HUES64 (cell line): ENCODE results near the gene GRM1.

Experiments used
- H3K27ac ChIP-seq: 2 replicates; pipeline ENCODE4 v1.7.0; 2013; ENCODE audit warnings: low read depth, low read length, inconsistent platforms
- H3K27me3 ChIP-seq: 2 replicates; pipeline ENCODE4 v1.6.1; 2013; ENCODE audit warnings: mild to moderate bottlenecking, low read length; ENCODE audit not compliant: insufficient read depth
- H3K36me3 ChIP-seq: 2 replicates; pipeline ENCODE4 v1.6.1; 2013; ENCODE audit warnings: mild to moderate bottlenecking, low read length; ENCODE audit not compliant: insufficient read depth
- H3K4me1 ChIP-seq: 2 replicates; pipeline ENCODE4 v1.6.1; 2013; ENCODE audit warnings: mild to moderate bottlenecking, low read length, moderate library complexity; ENCODE audit not compliant: insufficient read depth
- H3K4me3 ChIP-seq: 2 replicates; pipeline ENCODE4 v1.5.1; 2013; ENCODE audit warnings: mild to moderate bottlenecking, low read length, moderate library complexity
- H3K9ac ChIP-seq: 2 replicates; pipeline ENCODE4 v1.6.1; 2013; ENCODE audit warnings: mild to moderate bottlenecking, low read depth, low read length
- H3K9me3 ChIP-seq: 2 replicates; pipeline ENCODE4 v1.6.1; 2013; ENCODE audit warnings: low read depth, low read length; ENCODE audit not compliant: insufficient read depth
- WGBS: fragments of 150-250, 120-280 bp; methylation state at CpG from one replicate; pipeline ENCODE4 v1.1.7; 2013; ENCODE audit warnings: missing lambda C conversion rate; 5-methylcytosine and 5-hydroxymethylcytosine counted together

Gene GRM1

GRCh38 chr6:146194434-146194833 is 165.6 kb downstream of the GRM1 start:
- Histone ChIP-seq H3K36me3 (no peaks in the 10 kb centered on the region), H3K4me1 (no peaks in the 10 kb centered on the region), H3K9ac (no peak overlapping the region), H3K9me3 (no peaks in the 10 kb centered on the region), H3K27ac (no peak overlapping the region), H3K27me3 (no peaks in the 10 kb centered on the region), H3K4me3 (no peak overlapping the region)
- 91% methylated on average over 4 of the region's 4 CpGs for WGBS

- H3K27ac ChIP-seq, result no peak overlapping the region
- H3K9ac ChIP-seq, result no peak overlapping the region
- WGBS, result 88% methylated on average over 2 of the region's 2 CpGs
- H3K4me1 ChIP-seq, result no peaks in the 10 kb centered on the region
- H3K4me3 ChIP-seq, result no peak overlapping the region
- no peaks in the 10 kb centered on the region for H3K9me3 ChIP-seq
- no peaks in the 10 kb centered on the region for H3K36me3 ChIP-seq
- no peaks in the 10 kb centered on the region for H3K27me3 ChIP-seq
Measured at GRCh38 chr6:146200176-146200575, 171.3 kb downstream of the GRM1 start.

GRCh38 chr6:146202570-146202969 is 173.7 kb downstream of the GRM1 start:
- 94% methylated on average over 9 of the region's 9 CpGs for WGBS
- H3K9ac ChIP-seq, result no peak overlapping the region
- H3K27ac ChIP-seq, result no peak overlapping the region
- no peaks in the 10 kb centered on the region for H3K27me3 ChIP-seq
- H3K4me3 ChIP-seq, result no peak overlapping the region
- H3K4me1 ChIP-seq, result no peaks in the 10 kb centered on the region
- no peaks in the 10 kb centered on the region for H3K9me3 ChIP-seq
- H3K36me3 ChIP-seq, result no peaks in the 10 kb centered on the region

GRCh38 chr6:146209942-146210341 is 181.1 kb downstream of the GRM1 start:
- no peaks in the 10 kb centered on the region for H3K27me3 ChIP-seq
- 90% methylated on average over 1 of the region's 3 CpGs for WGBS
- H3K4me1 ChIP-seq, result peaks cover 9% of the 10 kb centered on the region
- H3K27ac ChIP-seq, result no peak overlapping the region
- no peak overlapping the region for H3K9ac ChIP-seq
- H3K9me3 ChIP-seq, result no peaks in the 10 kb centered on the region
- no peaks in the 10 kb centered on the region for H3K36me3 ChIP-seq
- H3K4me3 ChIP-seq, result no peak overlapping the region

GRCh38 chr6:146210406-146211083 is 181.7 kb downstream of the GRM1 start:
- Histone ChIP-seq H3K4me3 (no peak overlapping the region), H3K36me3 (no peaks in the 10 kb centered on the region), H3K27ac (no peak overlapping the region), H3K27me3 (no peaks in the 10 kb centered on the region), H3K9ac (no peak overlapping the region), H3K4me1 (peaks cover 9% of the 10 kb centered on the region), H3K9me3 (no peaks in the 10 kb centered on the region)
- 84% methylated on average over 4 of the region's 4 CpGs for WGBS

GRCh38 chr6:146211646-146212045 is 182.8 kb downstream of the GRM1 start:
- H3K9me3 ChIP-seq, result no peaks in the 10 kb centered on the region
- 88% methylated on average over 2 of the region's 2 CpGs for WGBS
- H3K9ac ChIP-seq, result no peak overlapping the region
- H3K36me3 ChIP-seq, result no peaks in the 10 kb centered on the region
- no peak overlapping the region for H3K27ac ChIP-seq
- no peak overlapping the region for H3K4me3 ChIP-seq
- H3K27me3 ChIP-seq, result no peaks in the 10 kb centered on the region
- peaks cover 9% of the 10 kb centered on the region for H3K4me1 ChIP-seq

- no peaks in the 10 kb centered on the region for H3K9me3 ChIP-seq
- H3K36me3 ChIP-seq, result no peaks in the 10 kb centered on the region
- H3K27ac ChIP-seq, result no peak overlapping the region
- H3K27me3 ChIP-seq, result no peaks in the 10 kb centered on the region
- no peak overlapping the region for H3K4me3 ChIP-seq
- peaks cover 9% of the 10 kb centered on the region for H3K4me1 ChIP-seq
- no peak overlapping the region for H3K9ac ChIP-seq
- WGBS, result 82% methylated on average over 3 of the region's 3 CpGs
Measured at GRCh38 chr6:146212781-146213180, 183.9 kb downstream of the GRM1 start.

GRCh38 chr6:146219101-146219500 is 190.2 kb downstream of the GRM1 start:
- Histone ChIP-seq H3K36me3 (no peaks in the 10 kb centered on the region), H3K4me3 (no peak overlapping the region), H3K27me3 (no peaks in the 10 kb centered on the region), H3K27ac (no peak overlapping the region), H3K4me1 (no peaks in the 10 kb centered on the region), H3K9ac (no peak overlapping the region), H3K9me3 (no peaks in the 10 kb centered on the region)
- WGBS, result 92% methylated on average over 3 of the region's 3 CpGs

- H3K4me3 ChIP-seq, result no peak overlapping the region
Measured at GRCh38 chr6:146224449-146224848, 195.6 kb downstream of the GRM1 start.

GRCh38 chr6:146224988-146225387 is 196.1 kb downstream of the GRM1 start:
- no peak overlapping the region for H3K9ac ChIP-seq
- no peaks in the 10 kb centered on the region for H3K4me1 ChIP-seq
- no peaks in the 10 kb centered on the region for H3K36me3 ChIP-seq
- H3K27ac ChIP-seq, result no peak overlapping the region
- no peaks in the 10 kb centered on the region for H3K9me3 ChIP-seq
- no peaks in the 10 kb centered on the region for H3K27me3 ChIP-seq
- WGBS, result 86% methylated on average over 5 of the region's 5 CpGs
- no peak overlapping the region for H3K4me3 ChIP-seq

More at GRCh38 chr6:146224449-146224848, 195.6 kb downstream of the GRM1 start:
- Histone ChIP-seq H3K9ac (no peak overlapping the region), H3K4me1 (no peaks in the 10 kb centered on the region), H3K9me3 (no peaks in the 10 kb centered on the region), H3K27ac (no peak overlapping the region), H3K27me3 (no peaks in the 10 kb centered on the region), H3K36me3 (no peaks in the 10 kb centered on the region)
- 100% methylated on average over 3 of the region's 3 CpGs for WGBS

GRCh38 chr6:146240322-146240721 is 211.5 kb downstream of the GRM1 start:
- 0 out of 2 replicates have a peak, but pooled peaks cover 10% of the 10 kb centered on the region for H3K9me3 ChIP-seq
- no peak overlapping the region for H3K9ac ChIP-seq
- H3K36me3 ChIP-seq, result no peaks in the 10 kb centered on the region
- H3K27ac ChIP-seq, result no peak overlapping the region
- H3K4me1 ChIP-seq, result no peaks in the 10 kb centered on the region
- WGBS, result 98% methylated on average over 1 of the region's 1 CpG
- H3K4me3 ChIP-seq, result no peak overlapping the region
- H3K27me3 ChIP-seq, result no peaks in the 10 kb centered on the region

- H3K4me3 ChIP-seq, result no peak overlapping the region
- 92% methylated on average over 2 of the region's 2 CpGs for WGBS
Measured at GRCh38 chr6:146240807-146241206, 211.9 kb downstream of the GRM1 start.

More at GRCh38 chr6:146240807-146241206, 211.9 kb downstream of the GRM1 start:
- Histone ChIP-seq H3K27ac (no peak overlapping the region), H3K9ac (no peak overlapping the region), H3K36me3 (no peaks in the 10 kb centered on the region), H3K27me3 (no peaks in the 10 kb centered on the region), H3K9me3 (0 out of 2 replicates have a peak, but pooled peaks cover 10% of the 10 kb centered on the region), H3K4me1 (no peaks in the 10 kb centered on the region)
